ENCODE data around the gene QPCT.

DNA sequence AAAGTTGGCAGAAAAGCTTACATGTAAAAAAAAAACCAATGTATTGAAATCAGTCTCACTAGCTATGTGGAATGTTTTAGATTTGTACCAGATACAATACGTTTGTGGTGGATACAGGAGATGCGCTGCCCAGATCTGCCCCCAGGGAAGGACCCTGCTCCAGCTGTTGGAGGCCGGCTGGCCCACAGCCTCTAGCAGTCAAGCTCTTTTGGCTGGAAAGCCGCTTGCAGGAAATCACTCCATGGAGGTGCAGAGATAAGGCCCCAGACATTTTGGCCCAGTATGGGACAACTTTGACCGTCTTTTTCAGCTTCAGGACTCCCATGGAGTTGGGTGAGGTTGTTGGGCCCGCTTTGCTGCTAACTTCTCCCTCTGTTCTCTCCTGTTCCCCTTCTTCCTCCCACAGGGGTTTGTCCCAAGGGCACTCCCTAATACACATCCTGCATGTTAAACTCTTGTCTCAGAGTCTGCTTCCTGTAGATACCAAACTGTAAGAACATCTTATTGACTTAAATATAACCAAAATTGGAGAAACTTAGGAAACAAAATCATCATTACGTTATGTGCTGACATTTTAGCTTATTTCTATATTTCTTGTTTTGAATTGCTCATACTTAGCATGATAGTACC lies 1.7 kb upstream of the QPCT start:
- TF ChIP-seq, protein P1, sequence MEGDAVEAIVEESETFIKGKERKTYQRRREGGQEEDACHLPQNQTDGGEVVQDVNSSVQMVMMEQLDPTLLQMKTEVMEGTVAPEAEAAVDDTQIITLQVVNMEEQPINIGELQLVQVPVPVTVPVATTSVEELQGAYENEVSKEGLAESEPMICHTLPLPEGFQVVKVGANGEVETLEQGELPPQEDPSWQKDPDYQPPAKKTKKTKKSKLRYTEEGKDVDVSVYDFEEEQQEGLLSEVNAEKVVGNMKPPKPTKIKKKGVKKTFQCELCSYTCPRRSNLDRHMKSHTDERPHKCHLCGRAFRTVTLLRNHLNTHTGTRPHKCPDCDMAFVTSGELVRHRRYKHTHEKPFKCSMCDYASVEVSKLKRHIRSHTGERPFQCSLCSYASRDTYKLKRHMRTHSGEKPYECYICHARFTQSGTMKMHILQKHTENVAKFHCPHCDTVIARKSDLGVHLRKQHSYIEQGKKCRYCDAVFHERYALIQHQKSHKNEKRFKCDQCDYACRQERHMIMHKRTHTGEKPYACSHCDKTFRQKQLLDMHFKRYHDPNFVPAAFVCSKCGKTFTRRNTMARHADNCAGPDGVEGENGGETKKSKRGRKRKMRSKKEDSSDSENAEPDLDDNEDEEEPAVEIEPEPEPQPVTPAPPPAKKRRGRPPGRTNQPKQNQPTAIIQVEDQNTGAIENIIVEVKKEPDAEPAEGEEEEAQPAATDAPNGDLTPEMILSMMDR (conservative IDR thresholded peaks at IDR 0.05; ENCODE audit: low read depth, low read length): no peak
- TF ChIP-seq EZH2 (IDR thresholded peaks at IDR 0.05; ENCODE audit: borderline replicate concordance, low read depth, low read length, poor library complexity, severe bottlenecking): no peak

Measured in A673 (cell line).